A549 (cell line): ENCODE measurements around the gene MYO3A.

Experiments
- BHLHE40 ChIP-seq: IDR thresholded peaks from 2 replicates; pipeline ENCODE4 v1.6.1; 2012; ENCODE audit warnings: low read depth, low read length, inconsistent platforms
- ESRRA ChIP-seq: fragments of 150-350 bp; IDR thresholded peaks from 2 replicates; pipeline ENCODE4 v1.6.1; 2014; ENCODE audit warnings: mild to moderate bottlenecking, low read length, borderline replicate concordance
- HDAC2 ChIP-seq: fragments of 200-600 bp; sonication (generic); IDR thresholded peaks from 2 replicates; pipeline ENCODE4 v1.6.1; 2016
- POLR2A ChIP-seq: IDR thresholded peaks from 2 replicates; pipeline ENCODE4 v1.6.1; 2012; ENCODE audit warnings: mild to moderate bottlenecking, low read length
- RFX5 ChIP-seq: fragments of 450-650 bp; IDR thresholded peaks from 2 replicates; pipeline ENCODE4 v1.7.1; 2014; ENCODE audit warnings: antibody characterized with exemption, mild to moderate bottlenecking, moderate library complexity
- RNF2 ChIP-seq: fragments of 200-600 bp; sonication (generic); IDR thresholded peaks from 2 replicates; pipeline ENCODE4 v1.6.1; 2016; ENCODE audit warnings: low read depth, mild to moderate bottlenecking, antibody characterized with exemption, moderate library complexity, borderline replicate concordance
- ZSCAN20 ChIP-seq: fragments of 250-450 bp; sonication (Bioruptor Pico); IDR thresholded peaks from 2 replicates; pipeline ENCODE4 v1.8.0; 2022; ENCODE audit warnings: mild to moderate bottlenecking, moderate library complexity
- TF ChIP-seq, protein P1 (sequence below): fragments of >200 bp; sonication (Bioruptor Twin); formaldehyde crosslinking; IDR thresholded peaks from 3 replicates; pipeline ENCODE4 v1.5.1; 2016

DNA sequence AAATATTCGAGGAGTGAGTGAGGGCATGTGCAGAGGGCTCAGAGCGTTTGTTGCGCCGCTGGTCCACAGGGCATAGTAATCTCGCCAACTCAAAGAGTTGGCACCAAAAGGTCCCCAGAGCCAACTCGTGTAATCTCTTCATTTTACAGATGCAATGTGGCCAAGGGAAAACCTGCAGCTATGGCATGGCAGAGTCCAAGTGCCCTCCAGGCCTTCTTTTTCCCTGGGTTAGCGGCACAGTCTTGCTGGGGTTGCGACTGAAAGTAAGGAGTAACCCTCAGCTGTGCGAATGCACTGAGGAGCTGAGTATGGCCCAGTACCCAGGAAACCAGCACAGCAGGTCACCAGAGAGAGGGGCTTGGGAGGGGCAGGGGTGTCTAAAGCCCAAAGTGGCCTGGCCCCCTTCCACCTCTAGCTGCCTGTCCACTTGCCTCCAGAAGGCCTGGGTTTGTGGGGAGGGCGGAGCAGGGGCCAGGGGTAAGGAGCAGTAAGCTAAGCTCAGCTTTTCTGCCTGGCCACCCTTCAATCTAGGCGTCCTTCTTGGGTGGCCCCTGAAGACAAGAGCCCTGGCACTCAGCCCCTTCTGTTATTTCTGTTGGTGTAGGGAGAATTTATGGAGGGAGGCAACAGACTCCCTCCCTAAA lies 279.2 kb downstream of the MYO3A start:
- no peak for TF ChIP-seq POLR2A
- TF ChIP-seq HDAC2: no peak
- TF ChIP-seq, protein P1, sequence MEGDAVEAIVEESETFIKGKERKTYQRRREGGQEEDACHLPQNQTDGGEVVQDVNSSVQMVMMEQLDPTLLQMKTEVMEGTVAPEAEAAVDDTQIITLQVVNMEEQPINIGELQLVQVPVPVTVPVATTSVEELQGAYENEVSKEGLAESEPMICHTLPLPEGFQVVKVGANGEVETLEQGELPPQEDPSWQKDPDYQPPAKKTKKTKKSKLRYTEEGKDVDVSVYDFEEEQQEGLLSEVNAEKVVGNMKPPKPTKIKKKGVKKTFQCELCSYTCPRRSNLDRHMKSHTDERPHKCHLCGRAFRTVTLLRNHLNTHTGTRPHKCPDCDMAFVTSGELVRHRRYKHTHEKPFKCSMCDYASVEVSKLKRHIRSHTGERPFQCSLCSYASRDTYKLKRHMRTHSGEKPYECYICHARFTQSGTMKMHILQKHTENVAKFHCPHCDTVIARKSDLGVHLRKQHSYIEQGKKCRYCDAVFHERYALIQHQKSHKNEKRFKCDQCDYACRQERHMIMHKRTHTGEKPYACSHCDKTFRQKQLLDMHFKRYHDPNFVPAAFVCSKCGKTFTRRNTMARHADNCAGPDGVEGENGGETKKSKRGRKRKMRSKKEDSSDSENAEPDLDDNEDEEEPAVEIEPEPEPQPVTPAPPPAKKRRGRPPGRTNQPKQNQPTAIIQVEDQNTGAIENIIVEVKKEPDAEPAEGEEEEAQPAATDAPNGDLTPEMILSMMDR: no peak
- TF ChIP-seq RNF2: no peak
- TF ChIP-seq RFX5: no peak
- no peak for TF ChIP-seq ESRRA
- TF ChIP-seq ZSCAN20: no peak
- no peak for TF ChIP-seq BHLHE40
